ENCODE results near the gene RFTN1.

RFTN1 gene

DNA sequence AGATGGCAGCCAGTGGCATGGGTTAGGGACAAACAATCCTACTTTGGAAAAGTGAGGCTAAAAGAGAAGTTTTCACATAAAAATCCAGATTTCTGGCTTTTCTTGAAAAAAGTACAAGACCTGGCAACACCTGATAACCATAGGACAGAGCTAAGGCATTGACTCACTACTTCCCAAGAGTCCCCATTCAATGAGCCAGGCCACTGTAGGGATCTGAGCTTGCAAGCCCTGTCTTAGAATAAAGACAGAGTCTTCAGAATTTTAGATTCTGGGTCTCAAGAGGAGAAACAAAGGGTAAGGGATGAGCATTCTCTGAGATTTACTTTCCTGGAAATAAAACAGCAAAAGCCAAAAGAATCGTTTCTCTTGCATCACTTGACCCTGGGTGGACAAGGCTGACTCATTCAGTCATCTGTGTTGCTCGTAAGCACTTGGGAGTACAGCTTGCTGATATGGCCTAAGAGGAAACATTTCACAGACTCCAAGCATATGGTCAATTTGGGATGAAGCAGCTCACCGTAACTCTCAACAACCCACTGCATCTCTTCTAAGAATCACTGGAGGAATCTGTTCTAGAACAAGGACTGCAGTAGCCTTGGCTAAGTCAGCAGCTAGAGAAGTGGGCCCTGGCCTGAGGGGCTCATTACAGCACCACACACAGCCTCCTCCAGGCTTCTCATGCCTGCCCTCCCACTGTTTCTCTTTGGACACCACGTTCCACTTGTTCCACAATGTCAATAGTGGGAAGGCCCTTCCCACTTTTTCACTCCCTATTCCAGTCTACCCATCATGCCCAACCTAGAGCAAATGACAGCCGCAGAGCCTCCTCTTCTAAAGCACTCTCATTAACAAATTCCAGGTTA is 86.2 kb downstream of the RFTN1 start:
- no peak for DNase-seq

DNA sequence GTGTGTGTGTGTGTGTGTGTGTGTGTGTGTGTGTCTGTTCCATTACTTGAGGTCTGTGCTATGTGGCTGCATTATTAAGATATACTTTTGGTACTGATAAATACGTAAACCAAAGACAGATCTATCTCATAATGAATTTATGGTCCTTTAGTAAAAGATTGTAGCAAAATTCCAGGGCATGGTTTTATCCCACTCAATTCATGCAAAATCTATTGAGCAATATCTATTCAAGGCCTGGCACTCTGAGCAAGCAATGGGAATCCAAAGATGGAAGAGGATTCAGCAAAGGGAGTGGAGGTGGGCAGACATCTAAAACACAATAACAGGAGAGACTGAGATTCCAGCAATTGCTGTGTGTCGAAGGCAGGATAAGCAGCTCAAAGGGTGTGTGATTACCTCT is 86.8 kb downstream of the RFTN1 start:
- DNase-seq, result no peak

DNA sequence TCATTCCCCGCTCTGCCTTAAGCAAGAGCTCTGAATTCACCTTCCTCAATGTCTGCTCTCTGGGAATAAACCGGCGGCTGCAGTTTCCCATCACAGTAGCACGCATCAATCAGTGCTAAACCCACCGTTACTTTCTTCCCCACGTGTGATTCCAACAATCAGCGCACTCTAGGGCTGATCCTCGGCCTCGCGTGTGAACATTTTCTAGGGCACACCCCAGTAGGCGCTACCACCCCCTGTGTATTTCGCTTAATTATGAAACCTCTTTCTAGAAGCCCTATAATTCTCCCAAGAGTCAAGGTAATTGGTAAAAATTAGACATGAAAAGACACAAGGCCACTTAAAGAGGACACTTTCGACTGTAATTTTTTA is 87.5 kb downstream of the RFTN1 start:
- DNase-seq, result no peak

DNA sequence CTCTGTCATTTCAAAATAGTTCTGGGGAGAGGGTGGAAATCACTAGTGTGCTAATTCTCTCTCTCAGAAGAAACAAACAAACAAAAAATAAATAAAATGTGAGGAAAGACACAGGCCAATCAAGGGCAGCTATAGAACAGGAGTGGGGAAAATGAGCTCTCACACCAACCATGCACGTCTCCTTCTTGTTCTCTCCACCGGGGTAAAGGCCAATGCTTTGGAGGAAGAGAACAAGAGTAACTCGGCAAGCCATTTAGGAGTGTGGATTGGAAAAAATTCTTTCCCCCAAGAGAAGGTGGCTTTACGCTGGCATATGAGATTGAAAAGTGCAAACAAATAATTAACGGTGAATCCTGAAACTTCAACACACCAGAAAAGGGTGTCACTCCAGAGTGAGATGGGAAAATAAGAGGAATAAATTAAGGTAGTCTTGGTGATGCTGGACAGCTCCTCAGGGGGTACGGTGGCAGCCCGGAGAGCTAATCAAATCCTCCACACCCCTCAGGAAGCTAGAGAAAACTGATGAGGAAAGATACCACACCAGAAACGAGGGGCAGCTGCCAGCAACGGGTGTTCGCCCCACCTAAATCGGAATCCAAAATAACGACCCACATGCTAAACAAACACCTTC is 88.0 kb downstream of the RFTN1 start:
- no peak for DNase-seq

DNA sequence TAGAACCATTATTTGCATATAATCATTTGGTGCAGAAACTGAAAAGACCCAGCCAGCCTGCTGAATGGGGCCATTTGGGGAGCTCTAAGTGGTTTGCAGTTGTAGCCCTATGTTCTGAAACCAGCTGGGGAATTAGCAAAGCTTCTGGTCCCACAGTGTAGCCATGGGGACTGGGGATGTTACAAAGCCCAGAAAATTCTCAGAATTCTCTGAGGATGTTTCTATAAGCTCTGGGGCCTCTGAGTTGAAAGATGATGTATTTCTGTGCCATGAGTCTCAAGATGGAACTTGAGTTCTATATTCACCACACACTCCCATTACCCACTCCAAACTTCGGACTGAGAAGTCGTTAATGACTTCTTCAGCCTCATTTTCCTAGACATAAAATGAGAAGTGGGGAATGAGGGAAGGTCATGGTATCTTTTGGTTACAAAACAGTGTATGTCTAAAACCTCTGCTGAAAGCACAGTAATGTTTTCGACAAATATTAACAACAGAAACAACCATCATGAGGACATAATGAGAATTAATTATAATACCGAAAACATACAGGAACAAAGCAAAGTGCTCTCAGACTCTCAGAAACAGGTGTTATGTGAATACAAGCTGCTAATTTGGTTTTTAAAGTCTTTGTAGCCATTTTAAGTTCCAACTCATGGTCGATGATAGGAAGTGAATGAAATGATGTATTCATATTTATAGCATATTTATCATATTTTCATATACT is 89.4 kb downstream of the RFTN1 start:
- DNase-seq, result no peak

DNA sequence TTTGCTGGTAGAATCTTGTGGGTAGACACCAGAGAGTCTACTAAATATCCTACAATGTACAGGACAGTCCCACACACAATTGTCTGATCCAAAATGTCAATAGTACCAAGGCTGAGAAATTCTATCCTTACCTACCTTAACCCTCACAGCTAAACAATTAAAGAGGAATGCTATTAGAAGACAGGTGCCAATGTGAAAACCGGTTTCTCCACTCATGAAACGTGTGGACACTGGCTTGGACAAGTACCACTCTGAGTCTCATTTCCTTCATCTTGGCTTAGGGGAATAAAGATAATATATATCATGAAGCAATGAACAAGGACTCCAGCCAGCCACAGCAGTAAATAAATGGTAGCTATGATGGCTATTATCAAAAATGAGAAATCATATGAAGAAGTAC is 90.2 kb downstream of the RFTN1 start:
- DNase-seq, result no peak

DNA sequence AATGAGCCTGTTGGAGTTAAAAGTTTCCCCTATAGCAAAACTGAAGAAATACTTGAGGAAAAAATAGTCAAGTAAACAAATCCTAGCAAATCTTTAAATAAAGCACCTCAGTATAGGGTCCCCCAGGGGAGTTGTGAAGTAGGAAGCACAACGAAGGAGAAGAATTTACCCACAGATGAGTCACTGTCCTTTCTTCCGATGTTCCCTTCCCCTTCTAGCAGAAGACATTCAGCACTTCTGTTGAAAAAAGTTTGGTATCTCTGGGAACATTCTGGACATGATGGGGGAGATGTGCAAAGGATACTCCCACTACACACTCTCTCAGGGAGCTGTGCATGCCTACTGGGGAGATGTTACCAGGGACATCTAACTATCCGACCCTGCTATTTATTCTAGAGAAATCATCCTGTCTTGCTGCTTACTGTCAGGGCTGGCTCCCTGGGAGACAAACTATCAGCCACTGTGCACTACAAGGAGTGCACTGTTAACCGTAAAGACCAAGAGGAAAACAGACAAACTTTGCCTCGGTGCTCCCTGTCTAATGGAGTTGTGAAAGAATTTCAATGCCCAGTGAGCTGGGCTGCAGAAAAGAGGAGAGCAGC is 93.8 kb downstream of the RFTN1 start:
- DNase-seq, result no peak

DNA sequence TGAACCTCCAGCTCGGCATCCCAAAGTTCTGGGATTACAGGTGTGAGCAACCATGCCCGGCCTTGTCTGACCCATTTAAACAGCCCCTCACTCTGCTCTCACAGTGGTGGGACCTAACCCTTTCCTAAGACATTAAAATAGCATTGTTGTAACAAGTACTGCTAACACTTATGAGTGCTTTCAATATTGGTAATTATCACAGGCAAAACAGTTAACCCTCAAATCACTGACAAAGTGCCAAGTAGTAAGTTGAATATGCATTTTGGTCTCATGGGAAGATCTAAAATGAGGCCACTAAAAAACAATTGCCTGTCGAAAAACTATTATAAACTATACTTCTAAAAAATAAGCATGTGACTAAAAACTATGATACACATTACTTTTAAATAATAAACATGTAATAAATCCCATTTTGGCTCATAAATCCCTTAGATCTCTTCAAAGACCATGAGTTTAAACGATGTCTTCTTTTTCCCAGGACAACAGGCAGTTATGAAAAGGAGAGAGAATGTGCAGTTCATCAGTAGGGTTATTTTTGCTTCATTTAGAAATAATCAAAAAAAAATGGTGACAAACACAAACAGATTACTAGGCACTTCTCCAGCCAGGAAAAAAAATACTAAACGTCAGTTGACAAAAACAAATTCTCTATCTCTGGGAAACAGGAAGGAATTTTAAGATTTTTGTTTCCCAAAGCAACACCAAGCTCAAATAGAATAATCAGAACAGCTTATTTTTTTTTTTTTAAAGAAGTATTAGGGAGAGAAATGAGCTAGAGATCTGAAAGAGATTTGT is 95.4 kb downstream of the RFTN1 start:
- no peak for DNase-seq

DNA sequence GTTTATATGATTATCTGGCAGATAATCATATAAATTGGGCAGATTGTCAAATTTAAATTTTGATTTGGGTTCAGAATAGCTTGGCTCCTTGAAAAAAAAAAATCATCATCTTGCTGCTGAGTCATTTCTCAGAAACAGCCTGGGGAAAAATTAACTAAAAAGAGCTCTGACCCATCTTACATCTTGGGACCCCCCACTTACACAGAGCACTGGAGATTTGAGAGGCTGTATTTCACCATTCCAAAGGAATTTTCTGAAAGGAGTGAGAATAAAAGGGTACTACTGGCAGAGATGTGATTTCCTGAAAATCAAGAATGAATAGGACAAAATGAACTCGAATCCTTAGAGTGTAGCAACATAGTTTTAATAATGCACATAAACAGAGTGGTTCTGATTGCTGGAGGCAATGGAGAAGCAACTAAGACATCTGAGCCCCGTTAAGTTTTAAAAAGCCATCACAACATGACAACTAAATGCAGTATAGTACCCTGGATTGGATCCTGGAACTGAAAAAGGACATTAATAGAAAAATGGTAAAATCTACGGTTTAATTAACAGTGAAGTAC is 97.5 kb downstream of the RFTN1 start:
- no peak for DNase-seq

DNA sequence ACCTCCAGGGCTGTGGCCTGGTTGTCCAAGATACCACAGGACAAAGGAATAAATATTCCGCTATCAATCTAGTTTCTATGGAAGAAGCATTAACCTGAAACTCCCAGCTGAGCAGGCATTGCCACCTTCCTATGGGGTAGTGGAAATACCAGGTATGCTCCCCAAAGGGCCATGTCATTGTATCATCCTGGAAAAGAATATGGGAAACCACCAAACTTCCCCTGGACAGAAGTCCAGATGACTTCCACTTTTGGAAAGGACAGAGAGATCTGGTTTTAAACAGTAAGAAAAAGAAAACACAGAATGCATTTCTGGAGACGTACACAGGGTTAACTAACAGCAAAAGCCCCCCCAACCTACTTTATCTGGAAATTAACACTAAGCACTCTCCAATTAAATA is 100.2 kb downstream of the RFTN1 start:
- DNase-seq, result no peak

DNA sequence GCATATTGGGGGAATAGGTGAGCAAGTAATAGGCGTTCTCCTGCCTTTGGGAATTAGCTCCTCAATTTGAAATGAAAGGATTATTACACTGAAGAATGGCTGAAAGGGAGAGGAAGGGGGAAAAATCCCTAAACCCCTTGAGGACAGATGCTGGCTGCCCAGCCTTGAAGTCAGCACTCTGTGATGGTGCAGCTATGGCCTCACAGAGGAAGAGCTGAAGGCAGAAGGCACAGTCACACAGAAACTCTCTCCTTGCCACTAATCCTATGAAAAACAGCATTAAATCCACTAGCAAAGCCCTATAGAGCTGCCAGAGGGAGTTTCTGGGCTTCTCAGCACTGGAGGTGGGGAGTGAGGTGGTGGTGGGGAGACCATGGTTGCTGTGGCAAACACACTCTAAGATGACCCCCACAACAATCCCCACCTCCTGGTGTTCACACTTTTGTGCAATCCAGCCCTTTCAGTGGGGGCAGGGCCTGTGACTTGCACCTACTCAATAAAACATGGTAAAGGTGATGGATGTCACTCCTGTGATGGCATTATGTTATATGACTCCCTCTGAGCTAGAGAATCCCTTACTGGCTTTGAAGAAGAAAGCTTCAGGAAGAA is 101.2 kb downstream of the RFTN1 start:
- DNase-seq, result no peak

DNA sequence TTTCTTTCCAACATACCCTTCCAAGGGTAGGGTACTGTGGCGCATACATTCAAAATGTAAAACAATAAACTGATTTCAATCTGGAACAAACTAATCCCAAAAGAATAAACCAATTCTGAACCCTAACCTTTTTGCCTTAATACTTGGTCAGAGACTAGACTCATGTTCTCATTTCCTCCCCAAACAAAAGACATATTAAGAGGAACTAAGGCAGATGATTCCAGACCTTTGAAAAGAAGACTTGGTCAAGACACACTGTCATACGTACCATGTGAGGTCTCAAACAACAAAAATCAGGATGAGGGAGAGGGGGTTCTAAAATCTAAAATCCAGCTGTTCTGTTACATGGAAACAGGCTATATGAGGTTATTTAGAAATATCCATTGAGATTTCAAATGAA is 102.1 kb downstream of the RFTN1 start:
- no peak for DNase-seq

DNA sequence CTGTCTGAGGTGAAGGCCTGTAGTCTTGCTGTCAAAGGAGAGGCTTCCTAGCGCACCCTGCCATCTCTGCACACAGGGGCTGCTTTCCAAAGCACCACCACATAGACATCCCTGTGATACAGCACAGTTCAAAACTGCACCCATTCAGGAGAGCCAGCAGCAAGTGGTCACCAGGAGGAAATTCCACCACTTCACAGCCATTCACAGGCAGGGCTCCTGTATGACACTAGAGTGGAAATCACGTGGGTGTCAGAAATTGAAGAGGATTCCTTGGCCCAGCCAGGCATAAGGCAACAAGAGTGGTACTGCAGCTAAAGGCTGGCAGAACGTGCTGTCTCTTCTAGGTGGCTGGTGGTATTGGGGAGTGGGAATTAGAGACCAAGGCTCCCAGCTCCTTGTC is 102.8 kb downstream of the RFTN1 start:
- DNase-seq, result no peak

DNA sequence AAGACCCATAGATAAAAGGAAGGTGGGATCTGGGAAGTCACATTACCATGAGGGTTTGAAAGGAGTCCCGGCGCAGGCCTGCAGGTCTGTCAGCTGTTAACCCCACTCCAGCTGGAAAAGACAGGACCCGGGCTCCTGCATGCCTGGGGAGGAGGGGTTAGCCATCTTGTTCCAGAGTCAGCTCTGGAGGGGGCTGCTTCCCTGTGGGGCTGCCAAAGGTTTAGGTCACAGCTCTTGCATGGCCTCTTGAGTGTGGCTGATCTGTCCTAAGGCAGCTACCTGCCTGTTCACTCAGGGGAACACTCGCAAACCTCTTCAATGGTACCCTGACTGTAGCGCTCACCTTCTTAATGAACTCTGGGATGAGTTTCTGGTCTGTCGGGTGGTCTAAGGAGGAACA is 104.5 kb downstream of the RFTN1 start:
- no peak for DNase-seq

DNA sequence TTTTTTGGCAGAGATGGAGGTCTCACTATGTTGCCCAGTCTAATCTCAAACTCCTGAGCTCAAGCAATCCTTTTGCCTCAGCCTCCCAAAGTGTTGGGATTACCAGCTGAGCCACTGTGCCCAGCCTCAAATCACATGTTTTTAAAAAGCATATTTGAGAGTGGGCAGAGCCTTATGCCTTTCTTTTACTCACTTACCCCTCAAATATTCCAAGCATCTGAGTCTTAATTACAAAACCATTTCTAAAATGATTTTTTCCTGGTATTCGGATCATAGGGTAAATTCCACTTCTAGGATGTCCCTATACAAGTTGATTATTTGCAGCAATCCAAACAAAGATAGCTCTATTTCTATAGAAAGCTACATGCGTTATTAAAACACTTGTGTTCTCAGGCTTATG is 106.1 kb downstream of the RFTN1 start:
- DNase-seq, result no peak

DNA sequence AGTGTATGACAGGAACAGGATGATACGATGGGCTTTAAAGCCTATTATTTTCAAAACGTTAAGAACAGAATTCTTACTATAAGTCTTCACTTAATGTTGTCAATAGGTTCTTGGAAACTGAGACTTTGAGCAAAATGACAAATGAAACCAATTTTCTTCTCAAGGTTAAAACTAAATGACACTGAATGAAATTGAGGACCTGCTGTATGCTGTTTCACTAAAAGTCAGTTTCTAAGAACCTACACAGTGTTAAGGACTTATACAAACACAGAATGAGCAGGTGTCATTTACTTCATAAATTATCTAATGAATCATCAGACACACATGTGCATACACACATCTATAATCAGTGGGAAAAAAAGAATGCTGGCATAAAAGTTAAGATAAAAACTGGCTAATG is 106.9 kb downstream of the RFTN1 start:
- DNase-seq, result no peak

DNA sequence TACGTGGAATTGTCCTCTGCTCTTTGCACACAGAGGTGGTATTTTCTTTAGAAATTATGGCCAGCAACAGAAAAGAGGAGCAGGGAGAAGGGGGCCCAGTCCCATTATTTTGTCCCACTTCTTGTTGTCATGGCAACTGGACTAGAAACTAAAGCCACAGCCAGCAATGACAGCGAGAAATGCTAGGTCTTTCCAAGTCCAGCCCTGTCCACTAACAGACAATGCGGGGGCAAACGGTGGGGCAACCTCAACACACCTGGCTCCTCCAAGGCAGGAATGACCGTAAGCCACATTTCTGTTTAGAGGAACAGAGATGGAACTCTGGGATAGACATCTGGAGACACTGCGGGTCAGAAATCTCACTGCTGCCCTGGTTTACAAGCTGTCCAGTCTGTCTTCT is 107.3 kb downstream of the RFTN1 start:
- DNase-seq, result no peak

DNA sequence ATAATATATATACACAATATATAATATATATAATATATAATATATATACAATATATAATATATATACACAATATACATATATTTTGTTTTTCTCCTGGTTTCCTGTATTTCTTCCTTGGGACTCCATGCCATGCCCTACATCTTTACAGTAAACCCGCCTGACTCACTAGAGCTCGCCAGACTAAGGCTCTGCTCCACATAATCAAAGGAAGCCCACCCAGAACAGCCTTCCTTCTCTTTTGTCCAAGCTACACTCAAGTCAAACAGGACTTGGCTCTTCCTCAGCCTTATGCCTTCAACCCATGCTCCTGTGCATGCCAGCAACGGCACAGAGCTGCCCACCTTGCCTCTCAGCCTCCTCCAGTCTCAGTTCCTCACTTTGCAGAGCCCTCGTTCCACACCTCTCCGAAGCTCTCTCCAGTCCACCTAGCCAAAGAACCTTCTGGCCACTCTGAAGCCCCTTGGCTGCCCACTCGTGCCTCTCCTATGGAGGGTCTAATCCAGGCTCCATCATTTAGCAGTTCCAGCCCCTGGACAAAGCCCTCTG is 109.1 kb downstream of the RFTN1 start:
- DNase-seq, result no peak

DNA sequence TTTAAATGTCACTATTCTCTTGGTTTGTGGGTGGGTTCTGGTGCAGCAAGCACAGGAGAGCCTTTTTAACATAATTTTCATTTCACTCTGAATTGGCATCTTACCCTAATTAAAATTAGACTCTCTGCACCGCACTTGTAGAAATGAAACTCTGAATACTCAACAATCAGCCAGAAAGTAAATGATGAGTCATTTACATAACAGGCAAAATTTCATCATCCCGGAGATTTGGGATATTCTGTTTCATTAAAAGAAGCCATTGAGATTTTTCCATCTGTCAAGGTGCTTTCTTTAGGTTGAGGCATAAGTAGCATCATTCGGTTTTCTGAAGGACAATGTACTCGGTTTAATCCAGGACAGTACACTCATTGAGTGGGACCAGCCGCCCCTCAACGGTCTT is 111.0 kb downstream of the RFTN1 start:
- no peak for DNase-seq

DNA sequence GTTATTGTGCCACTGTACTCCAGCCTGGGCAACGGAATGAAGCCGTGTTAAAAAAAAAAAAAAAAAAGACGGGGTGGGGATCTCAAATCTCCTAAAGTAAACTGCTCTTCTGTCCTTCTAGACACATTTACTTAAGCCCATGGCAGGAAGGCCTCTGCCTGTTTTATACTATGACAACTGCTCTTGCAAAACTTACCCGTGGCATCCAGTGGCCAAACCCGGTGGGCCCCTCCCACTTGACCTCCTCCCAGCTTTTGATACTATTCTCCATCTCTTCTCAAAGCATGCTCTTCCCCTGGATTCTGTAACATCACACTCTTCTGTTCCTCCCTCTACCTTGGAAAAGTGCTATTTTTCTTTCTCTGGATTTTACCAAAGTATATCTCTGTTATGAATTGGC is 112.2 kb downstream of the RFTN1 start:
- no peak for DNase-seq

DNA sequence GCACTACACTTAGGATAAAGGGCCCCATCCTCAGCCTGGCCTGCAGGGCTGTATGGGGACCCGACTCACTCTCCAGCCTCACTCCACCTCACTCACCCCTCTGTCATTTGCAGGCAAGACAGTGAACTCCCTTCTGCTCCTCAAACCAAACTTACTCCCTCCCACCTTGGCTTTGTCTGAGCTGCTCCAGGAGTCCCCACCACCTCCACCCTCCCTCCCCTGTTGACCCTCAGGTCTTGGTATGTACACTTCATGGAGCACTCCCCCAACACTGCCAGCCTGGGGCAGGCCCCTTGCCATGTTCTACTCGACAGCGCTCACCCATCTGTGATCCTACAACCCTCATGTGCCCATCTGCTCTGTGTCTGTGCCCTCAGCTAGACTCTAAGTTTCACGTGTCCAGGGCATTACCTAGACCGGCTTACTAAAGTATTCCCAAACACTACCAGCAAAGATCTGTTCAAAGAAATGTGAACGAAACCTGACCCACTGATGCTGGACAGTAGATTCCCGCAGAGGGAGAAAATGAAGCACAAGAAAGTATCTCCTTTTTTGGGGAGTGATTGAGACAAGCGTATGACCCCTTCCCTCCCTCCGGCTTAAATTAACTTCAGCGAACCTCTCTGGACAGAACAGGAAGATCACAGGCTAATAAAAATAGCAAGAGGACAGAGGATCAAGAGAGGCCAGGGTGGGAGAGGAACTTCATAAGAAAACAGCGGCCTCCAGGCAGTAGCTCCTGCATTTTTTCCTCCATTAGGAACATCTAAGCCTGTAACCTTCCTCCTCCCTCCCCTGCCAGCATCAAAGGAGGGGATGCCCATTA is 113.2 kb downstream of the RFTN1 start:
- DNase-seq, result no peak

Data from NCI-H187 treated with DMSO at 0.1 percent for 48 hours (cell line).